Omental fat pad (tissue), 4 donors: Measurements from ENCODE around the gene RGN. TPM values are rescaled to one million over a fixed set of nuclear protein-coding genes. Genes with fewer than 3 reads are reported as not detected.
"Not testable (repeated sequence)": the region's sequence is repeated elsewhere in the genome, so short reads cannot be mapped to it uniquely, and the experiment has no call there.

Experiments
- ATAC-seq: fragments of 150-250 bp; one replicate; pipeline ENCODE4 v1.9.1; 2016; ENCODE audit warnings: mild to moderate bottlenecking, moderate library complexity; ENCODE audit not compliant: low FRiP score
- DNase-seq: peaks from one replicate; pipeline ENCODE4 v3.0.0-alpha.2; 2019; ENCODE audit warnings: low spot score
- total RNA-seq, 4 donors: library from RNA; depleted of rRNA; stranded (reverse); fragments of >200 nt; gene quantifications; one replicate each; pipeline ENCODE4 v1.1.0, GENCODE V29; 2016
- TF ChIP-seq, protein P1 (sequence below), 3 donors: fragments of 450-650 bp; IDR thresholded peaks; one replicate each; pipeline ENCODE4 v1.5.1; 2016 to 2017; ENCODE audit warnings: antibody characterized with exemption in 3 of 3, mild to moderate bottlenecking in 3 of 3, moderate library complexity in 2 of 3

Gene RGN
- total RNA-seq, 4 donors from 2014 or later: 1.4 to 4.0 (median 2.9) TPM

DNA sequence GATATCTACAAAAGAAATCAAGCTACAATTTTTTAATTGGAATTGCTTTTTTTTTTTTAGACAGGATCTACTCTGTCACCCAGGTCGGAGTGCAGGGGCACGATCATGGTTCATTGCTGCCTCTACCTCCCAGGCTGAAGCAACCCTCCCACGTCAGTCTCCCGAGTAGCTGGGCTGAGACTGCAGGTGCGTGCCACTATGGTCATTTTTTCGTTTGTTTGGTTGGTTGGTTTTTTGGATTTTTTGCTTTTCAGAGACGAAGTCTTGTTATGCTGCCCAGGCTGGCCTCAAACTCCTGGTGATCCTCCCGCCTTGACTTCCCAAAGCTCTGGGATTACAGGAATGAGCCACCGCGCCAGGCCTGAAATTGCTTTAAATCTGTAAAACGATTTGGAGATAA is 15.6 kb downstream of the RGN start:
- ATAC-seq: no peak
- no peak for DNase-seq
- TF ChIP-seq, protein P1, sequence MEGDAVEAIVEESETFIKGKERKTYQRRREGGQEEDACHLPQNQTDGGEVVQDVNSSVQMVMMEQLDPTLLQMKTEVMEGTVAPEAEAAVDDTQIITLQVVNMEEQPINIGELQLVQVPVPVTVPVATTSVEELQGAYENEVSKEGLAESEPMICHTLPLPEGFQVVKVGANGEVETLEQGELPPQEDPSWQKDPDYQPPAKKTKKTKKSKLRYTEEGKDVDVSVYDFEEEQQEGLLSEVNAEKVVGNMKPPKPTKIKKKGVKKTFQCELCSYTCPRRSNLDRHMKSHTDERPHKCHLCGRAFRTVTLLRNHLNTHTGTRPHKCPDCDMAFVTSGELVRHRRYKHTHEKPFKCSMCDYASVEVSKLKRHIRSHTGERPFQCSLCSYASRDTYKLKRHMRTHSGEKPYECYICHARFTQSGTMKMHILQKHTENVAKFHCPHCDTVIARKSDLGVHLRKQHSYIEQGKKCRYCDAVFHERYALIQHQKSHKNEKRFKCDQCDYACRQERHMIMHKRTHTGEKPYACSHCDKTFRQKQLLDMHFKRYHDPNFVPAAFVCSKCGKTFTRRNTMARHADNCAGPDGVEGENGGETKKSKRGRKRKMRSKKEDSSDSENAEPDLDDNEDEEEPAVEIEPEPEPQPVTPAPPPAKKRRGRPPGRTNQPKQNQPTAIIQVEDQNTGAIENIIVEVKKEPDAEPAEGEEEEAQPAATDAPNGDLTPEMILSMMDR (IDR thresholded peaks at IDR 0.05): no peak

DNA sequence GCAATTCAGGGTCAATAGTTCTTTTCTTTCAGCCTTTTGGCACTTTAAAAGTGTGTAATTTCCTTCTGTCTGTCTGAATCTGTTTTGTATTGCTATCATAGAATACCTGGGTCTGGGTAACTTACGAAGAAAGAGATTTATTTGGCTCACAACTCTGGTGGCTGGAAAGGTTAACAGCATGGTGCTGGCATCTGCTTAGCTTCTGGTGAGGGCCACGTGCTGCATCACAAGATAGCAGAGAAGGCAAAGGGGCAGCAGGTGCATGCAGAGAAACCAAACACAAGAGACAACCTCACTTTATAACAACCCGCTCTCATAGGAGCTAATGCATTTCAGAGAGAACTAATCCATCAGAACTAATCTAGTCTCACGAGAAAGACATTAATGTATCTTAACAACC is 18.8 kb downstream of the RGN start:
- TF ChIP-seq, protein P1 (IDR thresholded peaks at IDR 0.05): no peak
- no peak for ATAC-seq
- DNase-seq: no peak

- TF ChIP-seq, protein P1 (IDR thresholded peaks at IDR 0.05): no peak
- no peak for ATAC-seq
Observed at GRCh38 chrX:47098338-47099094, 20.3 kb downstream of the RGN start.

GRCh38 chrX:47101206-47101605 is 23.0 kb downstream of the RGN start:
- DNase-seq: no peak
- TF ChIP-seq, protein P1 (IDR thresholded peaks at IDR 0.05): no peak
- no peak for ATAC-seq

More at GRCh38 chrX:47098338-47099094, 20.3 kb downstream of the RGN start:
- DNase-seq: no peak

DNA sequence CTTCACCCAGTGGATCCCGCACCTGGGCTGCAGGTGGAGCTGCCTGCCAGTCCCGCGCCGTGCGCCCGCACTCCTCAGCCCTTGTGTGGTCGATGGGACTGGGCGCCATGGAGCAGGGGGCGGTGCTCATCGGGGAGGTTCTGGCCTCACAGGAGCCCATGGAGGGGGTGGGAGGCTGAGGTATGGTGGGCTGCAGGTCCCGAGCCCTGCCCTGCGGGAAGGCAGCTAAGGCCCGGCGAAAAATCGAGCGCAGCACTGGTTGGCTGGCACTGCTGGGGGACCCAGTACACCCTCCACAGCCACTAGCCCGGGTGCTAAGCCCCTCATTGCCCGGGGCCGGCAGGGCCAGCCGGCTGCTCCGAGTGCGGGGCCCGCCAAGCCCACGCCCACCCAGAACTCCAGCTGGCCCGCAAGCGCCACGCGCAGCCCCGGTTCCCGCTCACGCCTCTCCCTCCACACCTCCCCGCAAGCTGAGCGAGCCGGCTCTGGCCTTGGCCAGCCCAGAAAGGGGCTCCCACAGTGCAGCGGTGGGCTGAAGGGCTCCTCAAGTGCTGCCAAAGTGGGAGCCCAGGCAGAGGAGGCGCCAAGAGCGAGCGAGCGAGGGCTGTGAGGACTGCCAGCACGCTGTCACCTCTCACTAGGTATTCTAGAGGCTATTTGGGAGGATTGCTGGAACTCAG is 32.8 kb downstream of the RGN start:
- not testable (repeated sequence) for DNase-seq, ATAC-seq

DNA sequence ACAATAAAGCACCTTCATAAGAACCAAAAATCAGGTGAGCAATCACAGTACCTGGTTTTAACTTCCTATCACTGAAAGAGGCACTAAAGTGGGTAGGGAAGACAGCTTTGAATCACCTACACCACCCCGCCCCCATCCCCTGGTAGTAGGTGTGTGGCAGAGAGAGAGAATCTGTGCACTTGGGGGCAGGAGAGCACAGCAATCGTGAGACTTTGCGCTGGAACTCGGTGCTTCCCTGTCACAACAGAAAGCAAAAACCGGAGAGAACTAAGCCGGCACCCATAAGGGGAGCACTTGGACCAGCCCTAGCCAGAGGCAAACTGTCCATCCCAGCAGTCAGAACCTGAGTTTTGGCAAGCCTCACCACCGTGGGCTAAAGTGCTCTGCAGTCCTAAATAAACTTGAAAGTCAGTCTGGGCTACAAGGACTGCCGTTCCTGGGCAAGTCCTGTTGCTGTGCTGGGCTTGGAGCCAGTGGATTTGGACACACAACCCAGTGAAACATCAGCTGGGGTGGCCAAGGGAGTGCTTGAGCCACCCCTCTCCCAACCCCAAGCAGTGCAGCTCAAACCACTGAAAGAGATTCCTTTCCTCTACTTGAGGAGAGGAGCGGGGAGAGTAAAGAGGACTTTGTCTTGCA is 34.2 kb downstream of the RGN start:
- TF ChIP-seq, protein P1 (IDR thresholded peaks at IDR 0.05): no peak
- DNase-seq: no peak
- no peak for ATAC-seq

- not testable (repeated sequence) for DNase-seq, ATAC-seq
Observed at GRCh38 chrX:47116551-47117110, 38.4 kb downstream of the RGN start.

DNA sequence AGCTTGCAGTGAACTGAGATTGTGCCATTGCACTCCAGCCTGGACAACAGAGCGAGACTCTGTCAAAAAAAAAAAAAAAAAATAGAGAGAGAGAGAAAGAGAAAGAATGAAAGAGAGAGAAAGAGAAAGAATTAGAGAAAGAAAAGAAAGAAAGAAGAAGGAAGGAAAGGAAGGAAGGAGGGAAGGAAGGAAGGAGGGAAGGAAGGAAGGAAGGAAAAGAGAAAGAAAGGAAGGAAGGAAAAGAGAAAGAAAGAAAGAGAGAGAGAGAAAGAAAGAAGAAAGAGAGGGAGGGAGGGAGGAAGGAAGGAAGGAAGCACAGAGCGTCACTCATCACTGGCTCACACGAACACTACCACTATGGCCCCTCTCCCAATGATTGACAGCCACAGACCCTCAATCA is 46.2 kb downstream of the RGN start:
- ATAC-seq, DNase-seq: not testable (repeated sequence)
